ENCODE measurements around the gene RIPOR2. TPM values are rescaled to one million over a fixed set of nuclear protein-coding genes. Genes with fewer than 3 reads are reported as not detected.
"Not testable (repeated sequence)": the region's sequence is repeated elsewhere in the genome, so short reads cannot be mapped to it uniquely, and the experiment has no call there.

Gene RIPOR2
- polyA plus RNA-seq, 2 donors, result 0.41 to 0.61 TPM

GRCh38 chr6:24953726-24954125, 18.0 kb upstream of the RIPOR2 start:
- H3K36me3 ChIP-seq (ENCODE audit: control insufficient read depth in 2 of 2, insufficient read depth in 2 of 2, low read length in 1 of 2), result no peaks in the 10 kb centered on the region
- no peaks in the 10 kb centered on the region for H3K27me3 ChIP-seq (ENCODE audit: control insufficient read depth in 1 of 2, insufficient read depth in 2 of 2, low read length in 2 of 2)
- H3K27ac ChIP-seq (ENCODE audit: low read depth in 2 of 2, low read length in 1 of 2), result no peak overlapping the region
- 91 to 92% methylated on average over 3 of the region's 3 CpGs for WGBS, 2 donors
- H3K4me3 ChIP-seq (ENCODE audit: low read depth in 1 of 2, low read length in 2 of 2), result no peak overlapping the region
- H3K4me1 ChIP-seq (ENCODE audit: control insufficient read depth in 2 of 2, insufficient read depth in 2 of 2, low read length in 1 of 2), result no peaks in the 10 kb centered on the region
- no peaks in the 10 kb centered on the region for H3K9me3 ChIP-seq (ENCODE audit: control insufficient read depth in 2 of 2, insufficient read depth in 1 of 2, low read depth in 1 of 2, low read length in 1 of 2)

GRCh38 chr6:24951811-24952299, 16.1 kb upstream of the RIPOR2 start:
- Histone ChIP-seq H3K27me3 (ENCODE audit: control insufficient read depth in 1 of 2, insufficient read depth in 2 of 2, low read length in 2 of 2) (no peaks in the 10 kb centered on the region), H3K9me3 (ENCODE audit: control insufficient read depth in 2 of 2, insufficient read depth in 1 of 2, low read depth in 1 of 2, low read length in 1 of 2) (no peaks in the 10 kb centered on the region), H3K4me3 (ENCODE audit: low read depth in 1 of 2, low read length in 2 of 2) (no peak overlapping the region), H3K27ac (ENCODE audit: low read depth in 2 of 2, low read length in 1 of 2) (no peak overlapping the region), H3K4me1 (ENCODE audit: control insufficient read depth in 2 of 2, insufficient read depth in 2 of 2, low read length in 1 of 2) (no peaks in the 10 kb centered on the region), H3K36me3 (ENCODE audit: control insufficient read depth in 2 of 2, insufficient read depth in 2 of 2, low read length in 1 of 2) (no peaks in the 10 kb centered on the region)
- WGBS, 2 donors, result 76 to 77% methylated on average over 5 of the region's 5 CpGs

GRCh38 chr6:24950218-24950941, 14.6 kb upstream of the RIPOR2 start:
- 66 to 73% methylated on average over 3 of the region's 3 CpGs for WGBS, 2 donors
- Histone ChIP-seq H3K4me1 (ENCODE audit: control insufficient read depth in 2 of 2, insufficient read depth in 2 of 2, low read length in 1 of 2) (no peaks in the 10 kb centered on the region), H3K4me3 (ENCODE audit: low read depth in 1 of 2, low read length in 2 of 2) (no peak overlapping the region), H3K36me3 (ENCODE audit: control insufficient read depth in 2 of 2, insufficient read depth in 2 of 2, low read length in 1 of 2) (no peaks in the 10 kb centered on the region), H3K9me3 (ENCODE audit: control insufficient read depth in 2 of 2, insufficient read depth in 1 of 2, low read depth in 1 of 2, low read length in 1 of 2) (no peaks in the 10 kb centered on the region), H3K27ac (ENCODE audit: low read depth in 2 of 2, low read length in 1 of 2) (no peak overlapping the region), H3K27me3 (ENCODE audit: control insufficient read depth in 1 of 2, insufficient read depth in 2 of 2, low read length in 2 of 2) (no peaks in the 10 kb centered on the region)

- 71 to 80% methylated on average over 8 of the region's 8 CpGs for WGBS, 2 donors
These were observed 13.3 kb upstream of the RIPOR2 start for GRCh38 chr6:24949020-24949569.

GRCh38 chr6:24948261-24948660, 12.5 kb upstream of the RIPOR2 start:
- H3K9me3 ChIP-seq (ENCODE audit: control insufficient read depth in 2 of 2, insufficient read depth in 1 of 2, low read depth in 1 of 2, low read length in 1 of 2); H3K27me3 ChIP-seq (ENCODE audit: control insufficient read depth in 1 of 2, insufficient read depth in 2 of 2, low read length in 2 of 2); H3K4me1 ChIP-seq (ENCODE audit: control insufficient read depth in 2 of 2, insufficient read depth in 2 of 2, low read length in 1 of 2); H3K36me3 ChIP-seq (ENCODE audit: control insufficient read depth in 2 of 2, insufficient read depth in 2 of 2, low read length in 1 of 2); H3K27ac ChIP-seq (ENCODE audit: low read depth in 2 of 2, low read length in 1 of 2); H3K4me3 ChIP-seq (ENCODE audit: low read depth in 1 of 2, low read length in 2 of 2): not testable (repeated sequence)
- 88 to 94% methylated on average over 7 of the region's 7 CpGs for WGBS, 2 donors

More at GRCh38 chr6:24949020-24949569, 13.3 kb upstream of the RIPOR2 start:
- Histone ChIP-seq H3K36me3 (ENCODE audit: control insufficient read depth in 2 of 2, insufficient read depth in 2 of 2, low read length in 1 of 2) (no peaks in the 10 kb centered on the region), H3K4me1 (ENCODE audit: control insufficient read depth in 2 of 2, insufficient read depth in 2 of 2, low read length in 1 of 2) (no peaks in the 10 kb centered on the region), H3K27me3 (ENCODE audit: control insufficient read depth in 1 of 2, insufficient read depth in 2 of 2, low read length in 2 of 2) (no peaks in the 10 kb centered on the region), H3K4me3 (ENCODE audit: low read depth in 1 of 2, low read length in 2 of 2) (no peak overlapping the region), H3K9me3 (ENCODE audit: control insufficient read depth in 2 of 2, insufficient read depth in 1 of 2, low read depth in 1 of 2, low read length in 1 of 2) (no peaks in the 10 kb centered on the region), H3K27ac (ENCODE audit: low read depth in 2 of 2, low read length in 1 of 2) (no peak overlapping the region)

- H3K36me3 ChIP-seq (ENCODE audit: control insufficient read depth in 2 of 2, insufficient read depth in 2 of 2, low read length in 1 of 2), result no peaks in the 10 kb centered on the region
- no peak overlapping the region for H3K4me3 ChIP-seq (ENCODE audit: low read depth in 1 of 2, low read length in 2 of 2)
- 95 to 99% methylated on average over 4 of the region's 4 CpGs for WGBS, 2 donors
These were observed 11.9 kb upstream of the RIPOR2 start for GRCh38 chr6:24947636-24948035.

GRCh38 chr6:24945054-24945453, 9.3 kb upstream of the RIPOR2 start:
- Histone ChIP-seq H3K4me3 (ENCODE audit: low read depth in 1 of 2, low read length in 2 of 2) (no peak overlapping the region), H3K4me1 (ENCODE audit: control insufficient read depth in 2 of 2, insufficient read depth in 2 of 2, low read length in 1 of 2) (no peaks in the 10 kb centered on the region), H3K9me3 (ENCODE audit: control insufficient read depth in 2 of 2, insufficient read depth in 1 of 2, low read depth in 1 of 2, low read length in 1 of 2) (no peaks in the 10 kb centered on the region), H3K36me3 (ENCODE audit: control insufficient read depth in 2 of 2, insufficient read depth in 2 of 2, low read length in 1 of 2) (no peaks in the 10 kb centered on the region), H3K27me3 (ENCODE audit: control insufficient read depth in 1 of 2, insufficient read depth in 2 of 2, low read length in 2 of 2) (no peaks in the 10 kb centered on the region), H3K27ac (ENCODE audit: low read depth in 2 of 2, low read length in 1 of 2) (no peak overlapping the region)

More at GRCh38 chr6:24947636-24948035, 11.9 kb upstream of the RIPOR2 start:
- Histone ChIP-seq H3K27ac (ENCODE audit: low read depth in 2 of 2, low read length in 1 of 2) (no peak overlapping the region), H3K9me3 (ENCODE audit: control insufficient read depth in 2 of 2, insufficient read depth in 1 of 2, low read depth in 1 of 2, low read length in 1 of 2) (no peaks in the 10 kb centered on the region), H3K4me1 (ENCODE audit: control insufficient read depth in 2 of 2, insufficient read depth in 2 of 2, low read length in 1 of 2) (no peaks in the 10 kb centered on the region), H3K27me3 (ENCODE audit: control insufficient read depth in 1 of 2, insufficient read depth in 2 of 2, low read length in 2 of 2) (no peaks in the 10 kb centered on the region)

GRCh38 chr6:24943774-24944173, 8.0 kb upstream of the RIPOR2 start:
- Histone ChIP-seq H3K27me3 (ENCODE audit: control insufficient read depth in 1 of 2, insufficient read depth in 2 of 2, low read length in 2 of 2) (no peaks in the 10 kb centered on the region), H3K4me3 (ENCODE audit: low read depth in 1 of 2, low read length in 2 of 2) (no peak overlapping the region), H3K27ac (ENCODE audit: low read depth in 2 of 2, low read length in 1 of 2) (no peak overlapping the region), H3K4me1 (ENCODE audit: control insufficient read depth in 2 of 2, insufficient read depth in 2 of 2, low read length in 1 of 2) (no peaks in the 10 kb centered on the region), H3K36me3 (ENCODE audit: control insufficient read depth in 2 of 2, insufficient read depth in 2 of 2, low read length in 1 of 2) (no peaks in the 10 kb centered on the region), H3K9me3 (ENCODE audit: control insufficient read depth in 2 of 2, insufficient read depth in 1 of 2, low read depth in 1 of 2, low read length in 1 of 2) (no peaks in the 10 kb centered on the region)
- WGBS, 2 donors, result 73 to 88% methylated on average over 2 of the region's 2 CpGs

- no peaks in the 10 kb centered on the region for H3K9me3 ChIP-seq (ENCODE audit: control insufficient read depth in 2 of 2, insufficient read depth in 1 of 2, low read depth in 1 of 2, low read length in 1 of 2)
- no peaks in the 10 kb centered on the region for H3K27me3 ChIP-seq (ENCODE audit: control insufficient read depth in 1 of 2, insufficient read depth in 2 of 2, low read length in 2 of 2)
- no peak overlapping the region for H3K27ac ChIP-seq (ENCODE audit: low read depth in 2 of 2, low read length in 1 of 2)
- WGBS, 2 donors, result 81% methylated on average over 9 of the region's 9 CpGs
- H3K36me3 ChIP-seq (ENCODE audit: control insufficient read depth in 2 of 2, insufficient read depth in 2 of 2, low read length in 1 of 2), result no peaks in the 10 kb centered on the region
- no peaks in the 10 kb centered on the region for H3K4me1 ChIP-seq (ENCODE audit: control insufficient read depth in 2 of 2, insufficient read depth in 2 of 2, low read length in 1 of 2)
- no peak overlapping the region for H3K4me3 ChIP-seq (ENCODE audit: low read depth in 1 of 2, low read length in 2 of 2)
These were observed 4.7 kb upstream of the RIPOR2 start for GRCh38 chr6:24940311-24940917.
